Endothelial cell of umbilical vein (primary cell): ENCODE data around the gene RPLP2. TPM values are rescaled to one million over a fixed set of nuclear protein-coding genes. Genes with fewer than 3 reads are reported as not detected.

ENCODE experiments used
- BruUV-seq: library from RNA; stranded (reverse); fragments of 400-500 nt; replicated peaks from 2 replicates; lab custom pipeline; 2021; lab: Mats Ljungman, UMichigan
- CTCF ChIA-PET: fragments of 300-600, 350-600 bp; sonication (Branson Sonifier 250); formaldehyde crosslinking; loops from one replicate; lab custom pipeline; 2021; ENCODE audit warnings: antibody characterized with exemption, inconsistent platforms; lab: Charles Lee
- POLR2A ChIA-PET: fragments of 300-600, 350-600 bp; sonication (Branson Sonifier 250); formaldehyde crosslinking; loops from one replicate; lab custom pipeline; 2021; ENCODE audit warnings: antibody characterized with exemption, inconsistent platforms; lab: Charles Lee
- DNase-seq: peaks from one replicate; pipeline ENCODE4 v3.0.0-alpha.2; 2011; ENCODE audit warnings: low read depth, low spot score
- FAIRE-seq: peaks from 2 replicates; lab custom pipeline; 2011; peaks lifted over from hg19 to GRCh38; lab: Jason Lieb, UNC
- H2AFZ ChIP-seq: 2 replicates; pipeline ENCODE4 v1.6.0; 2012; ENCODE audit warnings: low read depth, low read length, control low read depth, inconsistent platforms
- H3K27ac ChIP-seq: 2 replicates; pipeline ENCODE4 v1.5.1; 2011; ENCODE audit warnings: low read depth, mild to moderate bottlenecking, control low read depth, low read length, moderate library complexity; ENCODE audit not compliant: insufficient read depth
- H3K27me3 ChIP-seq, 2 experiments: 2 replicates each; pipeline versions ENCODE4 v1.6.0 to v1.6.1; 2011; ENCODE audit warnings: low read length in 2 of 2, mixed read lengths in 1 of 2; ENCODE audit not compliant: control insufficient read depth in 2 of 2, insufficient read depth in 2 of 2
- H3K36me3 ChIP-seq, 2 experiments: 2 replicates in 1 of 2; 3 replicates in 1 of 2; pipeline ENCODE4 v1.5.1; 2011; ENCODE audit warnings: low read length in 2 of 2, mild to moderate bottlenecking in 1 of 2, moderate library complexity in 1 of 2; ENCODE audit not compliant: control insufficient read depth in 2 of 2, insufficient read depth in 2 of 2; ENCODE audit errors: extremely low read depth in 1 of 2
- H3K4me1 ChIP-seq: 3 replicates; pipeline ENCODE4 v1.5.1; 2011; ENCODE audit warnings: mild to moderate bottlenecking, low read length; ENCODE audit not compliant: control insufficient read depth, insufficient read depth; ENCODE audit errors: extremely low read depth
- H3K4me2 ChIP-seq: 2 replicates; pipeline ENCODE4 v1.6.1; 2011; ENCODE audit warnings: low read length, control low read depth, mixed read lengths; ENCODE audit not compliant: insufficient read depth
- H3K4me3 ChIP-seq, 3 experiments: fragments of 200-600 bp in 1 of 3; sonication (generic), shearing (Covaris generic) in 1 of 3; replicated peaks in 1 of 3; 2 replicates each; pipeline ENCODE4 v1.5.1; 2011 to 2016; ENCODE audit warnings: control low read depth in 3 of 3, low read length in 3 of 3, mild to moderate bottlenecking in 2 of 3, inconsistent platforms in 1 of 3, low read depth in 1 of 3, moderate library complexity in 1 of 3; ENCODE audit not compliant: insufficient read depth in 1 of 3
- H3K79me2 ChIP-seq: 2 replicates; pipeline ENCODE4 v1.6.0; 2012; ENCODE audit warnings: low read length, inconsistent platforms; ENCODE audit not compliant: control insufficient read depth, insufficient read depth
- H3K9ac ChIP-seq: replicated peaks from 2 replicates; pipeline ENCODE3; 2011; ENCODE audit warnings: low read length, control low read depth; ENCODE audit not compliant: insufficient read depth; ENCODE audit errors: extremely low read depth
- H3K9me1 ChIP-seq: replicated peaks from 3 replicates; pipeline ENCODE4 v1.6.0; 2011; ENCODE audit warnings: mild to moderate bottlenecking, low read length; ENCODE audit not compliant: control insufficient read depth, insufficient read depth; ENCODE audit errors: extremely low read depth
- H3K9me3 ChIP-seq: replicated peaks from 2 replicates; pipeline ENCODE4 v1.5.1; 2012; ENCODE audit warnings: low read length, inconsistent platforms; ENCODE audit not compliant: control insufficient read depth, insufficient read depth
- H4K20me1 ChIP-seq: replicated peaks from 2 replicates; pipeline ENCODE3; 2011; ENCODE audit warnings: mild to moderate bottlenecking, low read length; ENCODE audit not compliant: control insufficient read depth, insufficient read depth; ENCODE audit errors: extremely low read depth
- CTCF ChIP-seq, 2 donors: IDR thresholded peaks; 1 replicate in 1 of 2; 2 replicates in 1 of 2; pipeline ENCODE4 v1.5.1; 2011; ENCODE audit warnings: low read length in 2 of 2, mild to moderate bottlenecking in 2 of 2, moderate library complexity in 2 of 2, control low read depth in 1 of 2, inconsistent platforms in 1 of 2, low read depth in 1 of 2; ENCODE audit not compliant: insufficient read depth in 1 of 2; ENCODE audit errors: extremely low read depth in 1 of 2
- EZH2 ChIP-seq: IDR thresholded peaks from 2 replicates; pipeline ENCODE4 v1.6.1; 2012; ENCODE audit warnings: borderline replicate concordance, low read depth, mild to moderate bottlenecking, moderate library complexity, low read length, inconsistent platforms; ENCODE audit not compliant: severe bottlenecking
- FOS ChIP-seq: IDR thresholded peaks from 2 replicates; pipeline ENCODE4 v1.6.1; 2011; ENCODE audit warnings: mild to moderate bottlenecking, low read length, moderate library complexity, borderline replicate concordance; ENCODE audit not compliant: insufficient read depth
- GATA2 ChIP-seq: IDR thresholded peaks from 2 replicates; pipeline ENCODE4 v1.7.0; 2011; ENCODE audit warnings: low read depth, mild to moderate bottlenecking, moderate library complexity, mixed read lengths, low read length; ENCODE audit not compliant: insufficient read length, insufficient read depth
- JUN ChIP-seq: IDR thresholded peaks from 2 replicates; pipeline ENCODE4 v1.6.1; 2011; ENCODE audit warnings: borderline replicate concordance, low read depth; ENCODE audit not compliant: insufficient read length, insufficient read depth
- MYC ChIP-seq: IDR thresholded peaks from one replicate; pipeline ENCODE4 v1.6.1; 2011; ENCODE audit warnings: mild to moderate bottlenecking, low read depth, low read length
- POLR2A ChIP-seq: IDR thresholded peaks from 2 replicates; pipeline ENCODE4 v1.6.1; 2012; ENCODE audit warnings: low read depth, mild to moderate bottlenecking, control low read depth, low read length
- POLR2AphosphoS5 ChIP-seq: IDR thresholded peaks from 2 replicates; pipeline ENCODE4 v1.6.1; 2012; ENCODE audit warnings: low read depth, mild to moderate bottlenecking, control low read depth, low read length, moderate library complexity; ENCODE audit not compliant: insufficient read depth
- dilution Hi-C: fragments of 300-500 bp; cut with MboI; formaldehyde crosslinking; loops from one replicate; pipeline ENCODE4 v1.15.0; 2019; ENCODE audit warnings: low sequenced_read_pairs; ENCODE audit not compliant: extremely low pct_ligation_motif_present
- intact Hi-C: fragments of 100-400 bp; cut with micrococcal nuclease; formaldehyde crosslinking; loops from one replicate; pipeline ENCODE4 v1.10.0; 2022
- polyA plus RNA-seq, 4 experiments: library from polyadenylated mRNA; depleted of rRNA in 3 of 4; stranded (reverse) in 3 of 4; unstranded in 1 of 4; fragments of >200 nt; gene quantifications; 2 replicates each; pipeline versions ENCODE4 v1.2.1 to v1.2.3, GENCODE V29; 2011 to 2012; ENCODE audit warnings: missing spikeins in 1 of 4
- total RNA-seq: library from RNA; stranded (reverse); gene quantifications from 2 replicates; pipeline ENCODE4 v1.2.3, GENCODE V29; 2021
- TF ChIP-seq, protein P1 (sequence below): IDR thresholded peaks from 2 replicates; pipeline ENCODE4 v1.6.1; 2011; ENCODE audit not compliant: insufficient read depth, insufficient read length

RPLP2 gene
- total and polyA plus RNA-seq, 2 donors (not counting 3 experiments of a cell fraction or from before 2014, with no cell fraction given): 1,579 to 1,739 TPM

DNA sequence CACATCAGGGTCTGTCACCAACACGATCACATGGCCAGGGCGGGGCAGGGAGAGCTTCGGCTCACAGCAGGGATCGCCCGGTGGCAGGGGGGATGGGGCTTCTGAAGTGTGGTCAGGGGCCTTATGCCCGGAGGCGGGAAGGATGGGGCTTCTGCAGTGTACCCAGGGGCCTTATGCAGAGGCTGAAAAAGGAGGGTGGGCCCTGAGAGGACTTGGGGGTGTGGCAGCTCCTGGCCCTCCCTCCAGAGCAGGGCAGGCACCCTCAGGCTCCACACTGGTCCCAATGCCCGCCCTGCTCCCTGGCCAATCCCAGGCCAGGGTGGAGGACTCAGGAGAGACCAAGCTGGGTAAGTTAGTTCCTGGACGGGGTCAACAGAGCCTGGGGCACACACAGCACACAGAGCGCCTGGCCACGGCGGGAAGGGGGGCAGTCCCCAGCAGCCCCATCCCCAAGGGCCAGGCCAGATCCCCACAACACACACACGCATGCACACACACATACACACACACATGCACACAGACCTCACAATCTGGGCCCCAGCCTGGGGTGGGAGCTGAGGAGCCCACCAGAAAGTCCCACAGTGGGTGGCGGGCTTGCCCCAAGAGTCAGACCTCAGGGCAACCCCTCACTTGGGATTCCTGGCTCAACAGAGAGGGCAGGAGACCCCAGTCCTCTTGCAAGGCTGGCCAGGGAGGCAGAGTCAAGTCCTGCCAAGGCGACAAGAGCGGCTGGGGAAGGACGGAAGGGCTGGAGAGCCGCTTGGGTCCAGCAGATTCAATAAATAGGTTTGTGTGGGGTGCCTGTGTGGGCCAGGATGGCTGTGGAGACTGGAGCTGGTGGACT is 18.8 kb upstream of the RPLP2 start:
- dilution Hi-C loops (no loop called here), intact Hi-C loops (no loop called here)
- H3K4me1 ChIP-seq: peaks cover 4% of the 10 kb centered on the region
- DNase-seq (no peak), FAIRE-seq (no peak)
- ChIA-PET CTCF (no interaction called here), POLR2A (no interaction called here)
- H3K36me3 ChIP-seq: no peaks in the 10 kb centered on the region
- no peak overlapping the region for H3K4me2 ChIP-seq
- H3K27me3 ChIP-seq: no peaks in the 10 kb centered on the region
- no peak overlapping the region for H2AFZ ChIP-seq
- BruUV-seq: TSS peak; percentile 25
- no peaks in the 10 kb centered on the region for H4K20me1 ChIP-seq
- no peak overlapping the region for H3K27ac ChIP-seq
- no peak overlapping the region for H3K9ac ChIP-seq
- H3K79me2 ChIP-seq: peaks cover 5% of the 10 kb centered on the region
- no peaks in the 10 kb centered on the region for H3K9me1 ChIP-seq
- TF ChIP-seq MYC (no peak), CTCF (IDR thresholded peaks at IDR 0.05; ENCODE audit: extremely low read depth in 1 of 2, insufficient read depth in 1 of 2, low read depth in 1 of 2, low read length in 2 of 2) (no peak), EZH2 (no peak), POLR2A (no peak), FOS (no peak), POLR2AphosphoS5 (no peak), JUN (no peak), GATA2 (no peak)
- TF ChIP-seq, protein P1, sequence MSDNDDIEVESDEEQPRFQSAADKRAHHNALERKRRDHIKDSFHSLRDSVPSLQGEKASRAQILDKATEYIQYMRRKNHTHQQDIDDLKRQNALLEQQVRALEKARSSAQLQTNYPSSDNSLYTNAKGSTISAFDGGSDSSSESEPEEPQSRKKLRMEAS: no peak
- H3K4me3 ChIP-seq: no peak overlapping the region
- no peaks in the 10 kb centered on the region for H3K9me3 ChIP-seq
